Natural killer cell (primary cell): ENCODE results near the gene CNPY4. TPM values are rescaled to one million over a fixed set of nuclear protein-coding genes. Genes with fewer than 3 reads are reported as not detected.

ENCODE experiments used
- ATAC-seq, 3 donors: fragments of 150-1000 bp in 2 of 3; fragments of 200-7000 bp in 1 of 3; cut with Tn5 transposase; 1 replicate in 1 of 3; 2 replicates in 2 of 3; pipeline ENCODE4 v1.10.0; 2021; ENCODE audit warnings: mild to moderate bottlenecking in 2 of 3, moderate library complexity in 2 of 3
- DNase-seq, 2 donors: peaks; one replicate each; pipeline versions ENCODE4 v3.0.0 to v3.0.0-alpha.2; 2013 to 2021; ENCODE audit warnings: mixed read lengths in 1 of 2
- H3K27ac ChIP-seq: one replicate; pipeline ENCODE4 v1.5.1; 2013; ENCODE audit warnings: mild to moderate bottlenecking, low read length
- H3K27me3 ChIP-seq: one replicate; pipeline ENCODE4 v1.6.1; 2013; ENCODE audit warnings: low read length; ENCODE audit not compliant: control insufficient read depth, insufficient read depth
- H3K36me3 ChIP-seq: one replicate; pipeline ENCODE4 v1.6.1; 2013; ENCODE audit warnings: low read length; ENCODE audit not compliant: control insufficient read depth, insufficient read depth
- H3K4me1 ChIP-seq: one replicate; pipeline ENCODE4 v1.6.1; 2013; ENCODE audit warnings: low read length; ENCODE audit not compliant: control insufficient read depth, insufficient read depth
- H3K4me3 ChIP-seq: one replicate; pipeline ENCODE4 v1.5.1; 2013; ENCODE audit warnings: low read length
- H3K9me3 ChIP-seq: one replicate; pipeline ENCODE4 v1.6.1; 2013; ENCODE audit warnings: low read length; ENCODE audit not compliant: control insufficient read depth, insufficient read depth
- H3K27ac Mint-ChIP-seq, 2 donors: one replicate each; pipeline ENCODE4 v1.8.0; 2022; ENCODE audit warnings: mild to moderate bottlenecking in 2 of 2, mixed read lengths in 2 of 2, moderate library complexity in 1 of 2
- H3K27me3 Mint-ChIP-seq, 2 donors: one replicate each; pipeline ENCODE4 v1.8.0; 2022; ENCODE audit warnings: low read depth in 2 of 2, mixed read lengths in 2 of 2
- H3K36me3 Mint-ChIP-seq: one replicate; pipeline ENCODE4 v1.8.0; 2022; ENCODE audit warnings: mixed read lengths
- H3K4me1 Mint-ChIP-seq, 2 donors: one replicate each; pipeline ENCODE4 v1.8.0; 2022; ENCODE audit warnings: mixed read lengths in 2 of 2
- H3K4me3 Mint-ChIP-seq: one replicate; pipeline ENCODE4 v1.8.0; 2022; ENCODE audit warnings: mild to moderate bottlenecking, moderate library complexity, mixed read lengths
- H3K9me3 Mint-ChIP-seq, 2 donors: one replicate each; pipeline ENCODE4 v1.8.0; 2022; ENCODE audit warnings: mixed read lengths in 2 of 2
- WGBS: methylation state at CpG from one replicate; pipeline ENCODE4 v1.1.7; 2013; ENCODE audit warnings: missing lambda C conversion rate; ENCODE audit not compliant: insufficient coverage; 5-methylcytosine and 5-hydroxymethylcytosine counted together
- intact Hi-C: fragments of 100-400 bp; cut with micrococcal nuclease; formaldehyde crosslinking; loops from one replicate; pipeline ENCODE4 v1.14.2; 2022
- total RNA-seq, 4 donors: library from RNA; stranded (reverse); fragments of 120-200 nt in 1 of 4; gene quantifications; one replicate each; pipeline versions ENCODE4 v1.2.3 to v1.2.4, GENCODE V29; 2013 to 2022
- TF ChIP-seq, protein P1 (sequence below): fragments of 200-600 bp; IDR thresholded peaks from one replicate; pipeline ENCODE4 v1.8.0; 2022; ENCODE audit warnings: antibody characterized with exemption

CNPY4 gene
- total RNA-seq, 3 donors from 2014 or later (not counting 1 experiment from before 2014, with no cell fraction given), result 19.1 to 25.8 (median 23.9) TPM

DNA sequence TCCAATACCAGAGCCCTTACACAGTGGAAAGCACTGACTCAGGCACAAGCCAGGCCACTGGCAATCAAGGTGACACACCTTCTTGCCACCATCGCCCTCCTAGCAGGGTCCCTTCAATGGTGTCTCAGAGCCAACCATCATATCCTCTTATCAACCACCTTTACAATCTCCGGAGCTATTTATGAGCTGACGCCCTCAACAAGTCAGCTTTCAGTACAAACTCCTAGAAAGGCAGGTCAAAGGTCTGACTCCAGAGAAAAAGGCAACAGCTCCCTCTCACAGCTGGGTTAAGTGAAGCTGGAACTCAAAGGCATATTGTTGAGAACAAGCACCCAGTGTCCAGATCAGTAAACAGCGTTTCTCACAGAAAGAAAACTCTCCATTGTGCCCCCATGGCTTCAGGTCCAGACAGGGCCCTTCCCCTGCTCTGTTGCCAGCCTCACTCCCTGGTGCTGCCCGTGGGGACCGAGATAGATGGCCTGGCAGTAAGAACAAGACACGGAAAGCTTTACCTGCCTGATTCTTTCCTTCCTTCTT is 40.3 kb upstream of the CNPY4 start:
- Histone ChIP-seq H3K9me3 (no peaks in the 10 kb centered on the region), H3K4me1 (peaks cover 24% of the 10 kb centered on the region), H3K4me3 (no peak overlapping the region), H3K27me3 (no peaks in the 10 kb centered on the region), H3K36me3 (peaks cover 26% of the 10 kb centered on the region), H3K27ac (no peak overlapping the region)
- Mint-ChIP-seq H3K27ac (peak overlapping the region; percentile 28 to 77), H3K4me1 (peaks cover 20 to 42% of the 10 kb centered on the region in 2 donors), H3K27me3 (no peaks in the 10 kb centered on the region), H3K36me3 (no peaks in the 10 kb centered on the region), H3K9me3 (no peaks in the 10 kb centered on the region), H3K4me3 (peak overlapping the region; percentile 18)
- WGBS, result 94% methylated on average over 7 of the region's 7 CpGs
- ATAC-seq, result no peak
- intact Hi-C loops, result no loop called here
- TF ChIP-seq, protein P1, sequence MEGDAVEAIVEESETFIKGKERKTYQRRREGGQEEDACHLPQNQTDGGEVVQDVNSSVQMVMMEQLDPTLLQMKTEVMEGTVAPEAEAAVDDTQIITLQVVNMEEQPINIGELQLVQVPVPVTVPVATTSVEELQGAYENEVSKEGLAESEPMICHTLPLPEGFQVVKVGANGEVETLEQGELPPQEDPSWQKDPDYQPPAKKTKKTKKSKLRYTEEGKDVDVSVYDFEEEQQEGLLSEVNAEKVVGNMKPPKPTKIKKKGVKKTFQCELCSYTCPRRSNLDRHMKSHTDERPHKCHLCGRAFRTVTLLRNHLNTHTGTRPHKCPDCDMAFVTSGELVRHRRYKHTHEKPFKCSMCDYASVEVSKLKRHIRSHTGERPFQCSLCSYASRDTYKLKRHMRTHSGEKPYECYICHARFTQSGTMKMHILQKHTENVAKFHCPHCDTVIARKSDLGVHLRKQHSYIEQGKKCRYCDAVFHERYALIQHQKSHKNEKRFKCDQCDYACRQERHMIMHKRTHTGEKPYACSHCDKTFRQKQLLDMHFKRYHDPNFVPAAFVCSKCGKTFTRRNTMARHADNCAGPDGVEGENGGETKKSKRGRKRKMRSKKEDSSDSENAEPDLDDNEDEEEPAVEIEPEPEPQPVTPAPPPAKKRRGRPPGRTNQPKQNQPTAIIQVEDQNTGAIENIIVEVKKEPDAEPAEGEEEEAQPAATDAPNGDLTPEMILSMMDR, result no peak
- DNase-seq, result no peak

DNA sequence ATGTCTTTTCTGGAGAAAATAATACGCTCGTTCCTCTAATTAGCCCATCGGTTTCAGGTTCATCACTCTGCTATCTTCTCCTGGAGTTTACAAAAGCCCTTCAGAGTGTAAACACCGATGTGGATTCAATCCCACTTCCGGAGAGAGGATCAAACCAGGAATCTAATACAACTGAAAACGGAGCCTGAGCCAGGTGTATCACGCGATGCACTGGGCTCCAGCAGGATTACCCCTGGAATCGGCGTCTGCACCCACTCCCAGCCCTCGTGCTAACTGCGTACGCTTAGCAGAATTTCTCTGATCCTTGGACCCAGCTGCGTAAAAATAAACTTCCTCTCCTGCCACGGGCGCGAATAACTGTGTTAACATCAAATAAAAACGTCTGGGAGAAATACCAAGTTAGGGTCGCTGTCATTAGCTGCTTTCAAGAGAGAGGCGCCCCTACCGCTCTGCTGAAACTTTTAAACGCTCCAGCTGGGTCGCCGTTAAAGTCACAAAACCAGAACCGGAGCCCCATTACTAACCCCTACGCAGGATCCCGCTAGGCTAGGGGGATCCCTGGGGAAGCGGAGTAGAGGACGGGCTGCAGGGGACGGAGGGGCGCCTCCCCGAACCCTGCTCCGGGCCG is 38.4 kb upstream of the CNPY4 start:
- TF ChIP-seq, protein P1, result no peak
- ATAC-seq (peak in 1 of 3 donors; percentile 1), DNase-seq (no peak)

DNA sequence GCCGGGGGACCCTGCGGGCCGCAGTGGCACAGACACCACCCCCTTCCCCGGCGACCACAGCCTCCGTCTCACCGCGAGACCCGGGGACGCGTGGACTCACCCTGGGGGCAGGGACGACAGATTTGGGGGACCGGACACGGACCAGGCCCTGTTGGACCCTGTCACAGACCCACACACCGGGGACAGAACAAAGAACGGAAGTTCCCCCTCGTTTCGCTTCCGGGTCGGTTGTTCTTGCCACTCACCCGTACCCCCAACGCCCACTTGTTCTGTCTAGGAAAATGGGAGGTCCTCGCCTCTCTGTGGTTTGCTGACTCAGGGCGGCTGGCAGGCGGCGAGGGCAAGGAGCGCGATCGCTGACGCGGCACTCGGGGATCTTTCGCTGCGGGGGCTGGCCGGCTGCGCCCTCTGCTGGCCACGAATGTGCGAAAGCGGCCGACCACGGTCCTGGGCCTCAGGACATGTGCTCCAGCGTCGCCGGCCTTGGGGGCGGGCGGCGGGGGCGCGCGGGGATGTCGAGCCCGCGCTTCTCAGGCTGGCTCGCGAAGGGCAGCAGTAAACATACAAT is 37.8 kb upstream of the CNPY4 start, which contains the start of gene ZNF3:
ZNF3 (minus strand) TSS at position 189 of the 568 bp plus-strand sequence. CDS start 4,366 bp downstream, outside the sequence.
- peak within 1 kb of the TSS; percentile 71 for H3K4me3 ChIP-seq
- Mint-ChIP-seq H3K27me3 (no peaks in the 10 kb centered on the region), H3K36me3 (no peaks in the 10 kb centered on the region), H3K9me3 (no peaks in the 10 kb centered on the region), H3K4me3 (peak within 1 kb of the TSS; percentile 90), H3K4me1 (peaks cover 20 to 34% of the 10 kb centered on the region in 2 donors), H3K27ac (peak within 1 kb of the TSS; percentile 77 to 83)
- peaks cover 24% of the 10 kb centered on the region for H3K4me1 ChIP-seq
- DNase-seq (peak; percentile 98 to 99), ATAC-seq (peak; percentile 80 to 93 (median 82))
- H3K9me3 ChIP-seq, result no peaks in the 10 kb centered on the region
- peak within 1 kb of the TSS; percentile 90 for H3K27ac ChIP-seq
- under 1% methylated on average over 55 of the region's 55 CpGs for WGBS
- intact Hi-C loops, result loop anchor here (1.0 to 5.0 kb wide), 6 partner anchors 19 to 140 kb away; partner anchors contain the start of genes CNPY4, TAF6 and ZSCAN21
- peaks cover 7% of the 10 kb centered on the region for H3K36me3 ChIP-seq
- TF ChIP-seq, protein P1, result peak; percentile 96
- no peaks in the 10 kb centered on the region for H3K27me3 ChIP-seq

More for the DNA sequence above, 38.4 kb upstream of the CNPY4 start:
- Histone ChIP-seq H3K27me3 (no peaks in the 10 kb centered on the region), H3K4me3 (peak overlapping the region; percentile 71), H3K27ac (peak overlapping the region; percentile 76), H3K36me3 (peaks cover 10% of the 10 kb centered on the region), H3K9me3 (no peaks in the 10 kb centered on the region), H3K4me1 (peaks cover 24% of the 10 kb centered on the region)
- Mint-ChIP-seq H3K27ac (peak overlapping the region; percentile 77 to 83), H3K4me1 (peaks cover 20 to 37% of the 10 kb centered on the region in 2 donors), H3K36me3 (no peaks in the 10 kb centered on the region), H3K27me3 (no peaks in the 10 kb centered on the region), H3K9me3 (no peaks in the 10 kb centered on the region), H3K4me3 (peak overlapping the region; percentile 90)
- 1% methylated on average over 34 of the region's 34 CpGs for whole genome bisulfite sequencing
- intact Hi-C loops, result loop anchor here (1.0 to 5.0 kb wide), 5 partner anchors 34 to 140 kb away; partner anchors contain the start of genes CNPY4, TAF6 and ZSCAN21
